ENCODE data around the gene CDS1. TPM values are rescaled to one million over a fixed set of nuclear protein-coding genes. Genes with fewer than 3 reads are reported as not detected.

The CDS1 gene
- total and polyA plus RNA-seq, 2 experiments from 2014 or later = 0.04 TPM; not detected in 1

- Histone ChIP-seq H3K4me1 (ENCODE audit: insufficient read depth) (no peaks in the 10 kb centered on the region), H3K79me2 (ENCODE audit: insufficient read depth) (no peaks in the 10 kb centered on the region), H3K9ac (no peak overlapping the region), H3K4me2 (ENCODE audit: unreplicated experiment) (no peak overlapping the region), H3K27ac (no peak overlapping the region), H4K20me1 (ENCODE audit: insufficient read depth) (no peaks in the 10 kb centered on the region), H2AFZ (no peak overlapping the region), H3K36me3 (ENCODE audit: low read depth) (no peaks in the 10 kb centered on the region), H3K27me3 (replicated peaks; ENCODE audit: insufficient read depth) (no peaks in the 10 kb centered on the region), H3K9me3 (ENCODE audit: low read depth) (no peaks in the 10 kb centered on the region), H3F3A (ENCODE audit: insufficient read depth) (no peaks in the 10 kb centered on the region), H3K4me3 (no peak overlapping the region), H3K9me2 (ENCODE audit: insufficient read depth) (no peaks in the 10 kb centered on the region)
- in situ Hi-C loops (cut with MboI) = no loop called here
- no peak for DNase-seq
- WGBS, 2 experiments (ENCODE audit: low coverage in 1 of 2, low lambda C conversion rate in 2 of 2, missing lambda C conversion rate in 2 of 2) = 80 to 82% methylated on average over 4 of the region's 4 CpGs
- TF ChIP-seq EZH2 (IDR thresholded peaks at IDR 0.05; ENCODE audit: insufficient read depth, poor library complexity, severe bottlenecking) (no peak), EZH2phosphoT487 (IDR thresholded peaks at IDR 0.05; ENCODE audit: insufficient read depth, low read depth) (no peak)
Measured at GRCh38 chr4:84596826-84597225, 13.9 kb downstream of the CDS1 start.

- Histone ChIP-seq H3K4me3 (no peak overlapping the region), H3K27me3 (replicated peaks; ENCODE audit: insufficient read depth) (no peaks in the 10 kb centered on the region), H4K20me1 (ENCODE audit: insufficient read depth) (no peaks in the 10 kb centered on the region), H3K9me3 (ENCODE audit: low read depth) (no peaks in the 10 kb centered on the region), H3K4me1 (ENCODE audit: insufficient read depth) (no peaks in the 10 kb centered on the region), H3K27ac (no peak overlapping the region), H3K4me2 (ENCODE audit: unreplicated experiment) (no peak overlapping the region), H3F3A (ENCODE audit: insufficient read depth) (no peaks in the 10 kb centered on the region), H3K36me3 (ENCODE audit: low read depth) (no peaks in the 10 kb centered on the region), H3K9me2 (ENCODE audit: insufficient read depth) (no peaks in the 10 kb centered on the region), H2AFZ (no peak overlapping the region), H3K9ac (no peak overlapping the region), H3K79me2 (ENCODE audit: insufficient read depth) (no peaks in the 10 kb centered on the region)
- DNase-seq = no peak
- TF ChIP-seq EZH2 (IDR thresholded peaks at IDR 0.05; ENCODE audit: insufficient read depth, poor library complexity, severe bottlenecking) (no peak), EZH2phosphoT487 (IDR thresholded peaks at IDR 0.05; ENCODE audit: insufficient read depth, low read depth) (no peak)
- 71 to 74% methylated on average over 4 of the region's 4 CpGs for WGBS, 2 experiments (ENCODE audit: low coverage in 1 of 2, low lambda C conversion rate in 2 of 2, missing lambda C conversion rate in 2 of 2)
- in situ Hi-C loops (cut with MboI) = no loop called here
Measured at GRCh38 chr4:84597450-84597849, 14.5 kb downstream of the CDS1 start.

DNA sequence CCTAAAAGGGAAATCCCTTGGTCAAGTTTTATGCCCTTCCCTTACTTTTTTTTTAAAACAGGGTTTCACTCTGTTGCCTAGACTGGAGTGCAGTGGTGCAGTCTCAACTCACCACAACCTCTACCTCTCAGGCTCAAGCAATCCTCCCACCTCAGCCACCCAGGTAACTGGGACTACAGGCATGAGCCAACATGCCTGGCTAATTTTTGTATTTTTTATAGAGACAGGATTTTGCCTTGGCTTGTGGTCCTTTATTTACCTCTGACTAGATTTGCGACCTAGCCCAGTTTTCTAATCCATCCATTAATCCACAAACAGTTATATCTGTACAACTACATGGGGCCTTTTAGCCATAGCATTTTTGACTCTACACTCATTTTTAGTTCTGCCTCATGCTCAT, 23.7 kb downstream of the CDS1 start:
- Histone ChIP-seq H3F3A (ENCODE audit: insufficient read depth) (no peaks in the 10 kb centered on the region), H2AFZ (no peak overlapping the region), H3K9me3 (ENCODE audit: low read depth) (no peaks in the 10 kb centered on the region), H3K36me3 (ENCODE audit: low read depth) (no peaks in the 10 kb centered on the region), H3K79me2 (ENCODE audit: insufficient read depth) (no peaks in the 10 kb centered on the region), H3K4me3 (no peak overlapping the region), H3K27me3 (replicated peaks; ENCODE audit: insufficient read depth) (no peaks in the 10 kb centered on the region), H3K4me2 (ENCODE audit: unreplicated experiment) (no peak overlapping the region), H3K9me2 (ENCODE audit: insufficient read depth) (no peaks in the 10 kb centered on the region), H3K27ac (no peak overlapping the region), H3K4me1 (ENCODE audit: insufficient read depth) (no peaks in the 10 kb centered on the region), H4K20me1 (ENCODE audit: insufficient read depth) (no peaks in the 10 kb centered on the region), H3K9ac (no peak overlapping the region)
- DNase-seq = no peak
- in situ Hi-C loops (cut with MboI) = no loop called here
- TF ChIP-seq EZH2 (IDR thresholded peaks at IDR 0.05; ENCODE audit: insufficient read depth, poor library complexity, severe bottlenecking) (no peak), EZH2phosphoT487 (IDR thresholded peaks at IDR 0.05; ENCODE audit: insufficient read depth, low read depth) (no peak)
- WGBS, 2 experiments (ENCODE audit: low coverage in 1 of 2, low lambda C conversion rate in 2 of 2, missing lambda C conversion rate in 2 of 2) = 81 to 92% methylated on average over 1 of the region's 1 CpG

GRCh38 chr4:84611531-84611930, 28.6 kb downstream of the CDS1 start:
- Histone ChIP-seq H3K9me2 (ENCODE audit: insufficient read depth) (no peaks in the 10 kb centered on the region), H3K4me3 (no peak overlapping the region), H3K36me3 (ENCODE audit: low read depth) (no peaks in the 10 kb centered on the region), H3K4me1 (ENCODE audit: insufficient read depth) (no peaks in the 10 kb centered on the region), H4K20me1 (ENCODE audit: insufficient read depth) (no peaks in the 10 kb centered on the region), H3K9ac (no peak overlapping the region), H2AFZ (no peak overlapping the region), H3K4me2 (ENCODE audit: unreplicated experiment) (no peak overlapping the region), H3K27me3 (replicated peaks; ENCODE audit: insufficient read depth) (no peaks in the 10 kb centered on the region), H3K79me2 (ENCODE audit: insufficient read depth) (no peaks in the 10 kb centered on the region), H3F3A (ENCODE audit: insufficient read depth) (no peaks in the 10 kb centered on the region), H3K9me3 (ENCODE audit: low read depth) (no peaks in the 10 kb centered on the region), H3K27ac (no peak overlapping the region)
- DNase-seq = no peak
- no peak for TF ChIP-seq EZH2 (IDR thresholded peaks at IDR 0.05; ENCODE audit: insufficient read depth, poor library complexity, severe bottlenecking)
- no peak for TF ChIP-seq EZH2phosphoT487 (IDR thresholded peaks at IDR 0.05; ENCODE audit: insufficient read depth, low read depth)
- WGBS, 2 experiments (ENCODE audit: low coverage in 1 of 2, low lambda C conversion rate in 2 of 2, missing lambda C conversion rate in 2 of 2) = 90 to 94% methylated on average over 3 of the region's 3 CpGs
- in situ Hi-C loops (cut with MboI) = no loop called here

GRCh38 chr4:84614891-84615290, 32.0 kb downstream of the CDS1 start:
- H3K36me3 ChIP-seq (ENCODE audit: low read depth) = no peaks in the 10 kb centered on the region
- no peak overlapping the region for H3K9ac ChIP-seq
- H3K4me2 ChIP-seq (ENCODE audit: unreplicated experiment) = no peak overlapping the region
- no peak for TF ChIP-seq EZH2phosphoT487 (IDR thresholded peaks at IDR 0.05; ENCODE audit: insufficient read depth, low read depth)
- TF ChIP-seq EZH2 (IDR thresholded peaks at IDR 0.05; ENCODE audit: insufficient read depth, poor library complexity, severe bottlenecking) = no peak
- H3K79me2 ChIP-seq (ENCODE audit: insufficient read depth) = no peaks in the 10 kb centered on the region
- DNase-seq = no peak
- H3K4me1 ChIP-seq (ENCODE audit: insufficient read depth) = no peaks in the 10 kb centered on the region
- H3F3A ChIP-seq (ENCODE audit: insufficient read depth) = no peaks in the 10 kb centered on the region
- no peaks in the 10 kb centered on the region for H3K9me3 ChIP-seq (ENCODE audit: low read depth)
- no peak overlapping the region for H3K4me3 ChIP-seq
- H3K27ac ChIP-seq = no peak overlapping the region
- H4K20me1 ChIP-seq (ENCODE audit: insufficient read depth) = no peaks in the 10 kb centered on the region
- H3K9me2 ChIP-seq (ENCODE audit: insufficient read depth) = no peaks in the 10 kb centered on the region
- no peaks in the 10 kb centered on the region for H3K27me3 ChIP-seq (replicated peaks; ENCODE audit: insufficient read depth)
- H2AFZ ChIP-seq = no peak overlapping the region
- in situ Hi-C loops (cut with MboI) = no loop called here
- 74 to 86% methylated on average over 5 of the region's 5 CpGs for WGBS, 2 experiments (ENCODE audit: low coverage in 1 of 2, low lambda C conversion rate in 2 of 2, missing lambda C conversion rate in 2 of 2)
